HepG2 (cell line): ENCODE data around the gene OPALIN. TPM values are rescaled to one million over a fixed set of nuclear protein-coding genes. Genes with fewer than 3 reads are reported as not detected.

Experiments used
- ATAC-seq: fragments of 200-7000 bp; cut with Tn5 transposase; 3 replicates; pipeline ENCODE4 v1.9.1; 2020; ENCODE audit warnings: mild to moderate bottlenecking, moderate library complexity
- BruUV-seq: library from RNA; stranded (reverse); fragments of 400-500 nt; replicated peaks from 2 replicates; lab custom pipeline; 2021; lab: Mats Ljungman, UMichigan
- CTCF ChIA-PET: fragments of 300-600 bp; formaldehyde crosslinking; extraction: SDS; loops from one replicate; lab custom pipeline; 2021; ENCODE audit warnings: low total read pairs, inconsistent platforms, low intra/inter-chr PET ratio; lab: Yijun Ruan, JAX
- POLR2A ChIA-PET: fragments of 350-600 bp; sonication (Branson Sonifier 250); formaldehyde crosslinking; loops from one replicate; lab custom pipeline; 2020; ENCODE audit warnings: antibody characterized with exemption, inconsistent platforms; lab: Yijun Ruan, JAX
- DNase-seq: peaks from one replicate; pipeline ENCODE4 v3.0.0-alpha.2; 2015; ENCODE audit warnings: low spot score
- FAIRE-seq: peaks from 3 replicates; lab custom pipeline; 2011; peaks lifted over from hg19 to GRCh38; lab: Jason Lieb, UNC
- H2AFZ ChIP-seq: one replicate; pipeline ENCODE4 v1.6.1; 2011; ENCODE audit warnings: low read length, inconsistent platforms
- H3K27ac ChIP-seq: fragments of 300-600 bp; 3 replicates; pipeline ENCODE4 v1.8.0; 2011; ENCODE audit warnings: mixed run types, mild to moderate bottlenecking, mixed read lengths, low read length, inconsistent platforms; ENCODE audit not compliant: insufficient read depth; ENCODE audit errors: extremely low read length
- H3K27me3 ChIP-seq, 2 experiments: fragments of 200-600 bp in 1 of 2; 2 replicates in 1 of 2; 3 replicates in 1 of 2; pipeline versions ENCODE4 v1.6.0 to v1.8.0; 2011; ENCODE audit warnings: low read length in 2 of 2, mild to moderate bottlenecking in 2 of 2, moderate library complexity in 2 of 2, inconsistent platforms in 1 of 2; ENCODE audit not compliant: insufficient read depth in 2 of 2, control insufficient read depth in 1 of 2
- H3K36me3 ChIP-seq, 2 experiments: fragments of 200-600 bp in 1 of 2; replicated peaks in 1 of 2; 2 replicates in 1 of 2; 3 replicates in 1 of 2; pipeline versions ENCODE4 v1.5.1 to v1.8.0; 2011; ENCODE audit warnings: low read length in 2 of 2, inconsistent platforms in 1 of 2; ENCODE audit not compliant: insufficient read depth in 2 of 2, control insufficient read depth in 1 of 2
- H3K4me1 ChIP-seq: 2 replicates; pipeline ENCODE4 v1.5.1; 2012; ENCODE audit warnings: low read length, inconsistent platforms; ENCODE audit not compliant: insufficient read depth
- H3K4me2 ChIP-seq: 2 replicates; pipeline ENCODE4 v1.6.0; 2011; ENCODE audit warnings: low read depth, low read length, inconsistent platforms
- H3K4me3 ChIP-seq, 3 experiments: fragments of 200-600 bp in 1 of 3; sonication (generic), shearing (Covaris generic) in 1 of 3; replicated peaks in 1 of 3; 2 replicates each; pipeline ENCODE4 v1.5.1; 2011 to 2016; ENCODE audit warnings: low read length in 3 of 3, inconsistent platforms in 2 of 3, low read depth in 2 of 3, mild to moderate bottlenecking in 2 of 3, control low read depth in 1 of 3, mixed read lengths in 1 of 3; ENCODE audit not compliant: insufficient read depth in 1 of 3
- H3K79me2 ChIP-seq: one replicate; pipeline ENCODE4 v1.6.1; 2011; ENCODE audit warnings: low read length, inconsistent platforms; ENCODE audit not compliant: insufficient read depth
- H3K9ac ChIP-seq: 2 replicates; pipeline ENCODE4 v1.6.0; 2011; ENCODE audit warnings: mild to moderate bottlenecking, low read depth, low read length, inconsistent platforms; ENCODE audit not compliant: insufficient read depth
- H3K9me3 ChIP-seq: 2 replicates; pipeline ENCODE4 v1.5.1; 2012; ENCODE audit warnings: mild to moderate bottlenecking, low read length
- H4K20me1 ChIP-seq: 2 replicates; pipeline ENCODE4 v1.6.0; 2011; ENCODE audit warnings: inconsistent platforms, mild to moderate bottlenecking, low read length, moderate library complexity; ENCODE audit not compliant: insufficient read depth
- AGO1 ChIP-seq: fragments of 200-400 bp; formaldehyde crosslinking; IDR thresholded peaks from 2 replicates; pipeline ENCODE4 v1.6.1; 2017; ENCODE audit warnings: mild to moderate bottlenecking, low read depth, low read length, moderate library complexity; ENCODE audit not compliant: poor library complexity, severe bottlenecking
- ISL2 ChIP-seq: sonication (generic); formaldehyde crosslinking; IDR thresholded peaks from 2 replicates; pipeline ENCODE4 v1.5.0; 2020; ENCODE audit warnings: missing genetic modification reagents
- MAZ ChIP-seq, 2 experiments: sonication (generic) in 1 of 2; formaldehyde crosslinking in 1 of 2; IDR thresholded peaks; 2 replicates each; pipeline versions ENCODE4 v1.5.0 to v1.6.1; 2012 to 2020; ENCODE audit warnings: low read depth in 2 of 2, mild to moderate bottlenecking in 2 of 2, borderline replicate concordance in 1 of 2, improper control_type of control experiment in 1 of 2, low read length in 1 of 2, missing genetic modification reagents in 1 of 2, moderate library complexity in 1 of 2
- MLLT10 ChIP-seq: sonication (generic); formaldehyde crosslinking; IDR thresholded peaks from 2 replicates; pipeline ENCODE4 v1.4.0; 2020; ENCODE audit warnings: missing genetic modification reagents
- NAIF1 ChIP-seq: sonication (generic); formaldehyde crosslinking; IDR thresholded peaks from 2 replicates; pipeline ENCODE4 v1.5.0; 2020; ENCODE audit warnings: mild to moderate bottlenecking, missing genetic modification reagents, borderline replicate concordance
- ZNF570 ChIP-seq: sonication (generic); formaldehyde crosslinking; IDR thresholded peaks from 2 replicates; pipeline ENCODE4 v1.4.0; 2020; ENCODE audit warnings: mild to moderate bottlenecking, missing genetic modification reagents, borderline replicate concordance
- WGBS: methylation state at CpG from one replicate; pipeline ENCODE4 v1.1.6; 2017; ENCODE audit warnings: low lambda C conversion rate; 5-methylcytosine and 5-hydroxymethylcytosine counted together
- in situ Hi-C: cut with HindIII; loops from 2 replicates; pipeline ENCODE4 v1.10.0; 2017; ENCODE audit warnings: low pct_unique_long_range_greater_than_20kb; ENCODE audit not compliant: extremely low pct_ligation_motif_present
- intact Hi-C: fragments of 100-400 bp; cut with micrococcal nuclease; formaldehyde crosslinking; loops from one replicate; pipeline ENCODE4 v1.10.0; 2022; ENCODE audit not compliant: unreplicated experiment
- polyA plus RNA-seq, 8 experiments: library from polyadenylated mRNA; depleted of rRNA in 3 of 8; stranded (reverse) in 7 of 8; unstranded in 1 of 8; fragments of >200 nt; fragmentation: Illumina TruSeq in 4 of 8; extraction: Trizol in 4 of 8; gene quantifications; 2 replicates each; pipeline versions ENCODE4 v1.2.1 to v1.2.3, GENCODE V29; 2011 to 2016; ENCODE audit warnings: low read depth in 4 of 8, missing spikeins in 1 of 8, mixed read lengths in 1 of 8; ENCODE audit not compliant: insufficient read depth in 1 of 8
- total RNA-seq, 5 experiments: library from RNA; depleted of rRNA; stranded (reverse); fragments of >200 nt; fragmentation: Illumina TruSeq; extraction: Trizol; gene quantifications; 2 replicates each; pipeline ENCODE4 v1.2.3, GENCODE V29; 2016; ENCODE audit warnings: low read depth in 1 of 5
- TF ChIP-seq, protein P1 (sequence below): IDR thresholded peaks from 2 replicates; pipeline ENCODE4 v1.6.1; 2016
- TF ChIP-seq, protein P2 (sequence below): sonication (generic); formaldehyde crosslinking; IDR thresholded peaks from 2 replicates; pipeline ENCODE4 v1.5.0; 2020; ENCODE audit warnings: mild to moderate bottlenecking, missing genetic modification reagents
- TF ChIP-seq, protein P3 (sequence below): sonication (generic); formaldehyde crosslinking; IDR thresholded peaks from 2 replicates; pipeline ENCODE4 v1.8.1; 2023; ENCODE audit warnings: missing genetic modification reagents, inconsistent platforms, borderline replicate concordance
- TF ChIP-seq, protein P4 (sequence below): sonication (generic); formaldehyde crosslinking; IDR thresholded peaks from 2 replicates; pipeline ENCODE4 v1.5.1; 2020; ENCODE audit warnings: mild to moderate bottlenecking, missing genetic modification reagents, moderate library complexity

Gene OPALIN
- total and polyA plus RNA-seq, 2 of the 13 experiments (the other 11 are each of a cell fraction or from before 2014, with no cell fraction given) = not detected

DNA sequence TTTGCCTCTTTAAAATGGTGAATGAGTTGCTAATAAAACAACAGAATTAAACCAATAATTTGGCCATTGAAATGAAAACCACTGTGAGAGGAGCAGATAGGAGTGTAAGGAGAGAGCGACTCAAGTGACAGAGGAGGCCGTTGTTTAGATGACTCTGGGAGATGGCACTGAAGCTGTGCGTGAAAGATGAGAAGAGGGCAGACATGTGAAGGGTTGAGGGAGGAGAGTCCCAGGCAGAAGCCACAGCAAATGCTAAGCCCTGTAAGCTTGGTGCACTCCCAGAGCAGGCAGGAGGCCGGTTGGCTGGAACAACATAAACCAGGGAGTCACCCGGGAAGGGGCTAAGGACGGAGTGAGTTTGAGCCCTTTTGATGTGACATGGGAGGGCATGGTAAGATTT lies 814 bp upstream of the OPALIN start:
- in situ Hi-C loops = no loop called here
- CTCF ChIA-PET = no interaction called here

DNA sequence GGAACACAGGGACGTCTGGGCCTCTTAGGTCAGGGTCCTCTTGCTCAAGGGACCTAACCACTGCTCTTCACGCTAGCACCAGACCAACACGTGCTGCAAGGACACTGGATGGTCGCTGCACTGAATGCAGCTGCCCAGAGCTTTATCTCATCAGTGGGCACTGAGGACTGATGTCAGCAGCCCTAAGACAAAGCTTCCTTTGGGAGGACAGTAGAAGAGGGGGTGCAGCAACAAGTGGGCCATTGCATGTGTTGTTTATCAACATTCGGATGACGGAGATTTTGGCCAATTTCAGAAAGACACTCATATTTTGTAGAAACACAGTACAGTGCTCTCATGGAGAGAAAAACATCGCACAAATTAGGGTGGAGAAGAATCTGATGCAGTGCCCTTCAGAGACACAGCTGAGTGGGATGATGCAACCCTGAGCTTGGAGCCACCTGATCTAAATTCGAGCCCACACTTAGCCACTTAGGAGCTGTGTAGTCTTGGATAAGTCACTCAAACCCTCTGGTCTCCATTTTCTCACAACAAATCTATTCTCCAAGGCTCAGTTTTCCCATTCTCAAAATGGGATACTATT lies 1.7 kb downstream of the OPALIN start:
- H3K36me3 ChIP-seq = no peaks in the 10 kb centered on the region
- no peak overlapping the region for H3K4me2 ChIP-seq
- H3K4me1 ChIP-seq = no peaks in the 10 kb centered on the region
- no peaks in the 10 kb centered on the region for H4K20me1 ChIP-seq
- ChIA-PET POLR2A (no interaction called here), CTCF (no interaction called here)
- DNase-seq (no peak), ATAC-seq (no peak), FAIRE-seq (no peak)
- no peaks in the 10 kb centered on the region for H3K79me2 ChIP-seq
- H3K27me3 ChIP-seq = peaks cover 2 to 19% of the 10 kb centered on the region in 2 experiments; a peak in 3 of 5 replicates
- no peak overlapping the region for H3K9ac ChIP-seq
- in situ Hi-C loops = no loop called here
- H3K27ac ChIP-seq = no peak overlapping the region
- no peak overlapping the region for H3K4me3 ChIP-seq
- intact Hi-C loops = no loop called here
- WGBS = 19% methylated on average over 7 of the region's 8 CpGs
- no peaks in the 10 kb centered on the region for H3K9me3 ChIP-seq
- no peak overlapping the region for H2AFZ ChIP-seq
- BruUV-seq = no TSS peak
- TF ChIP-seq, protein P1, sequence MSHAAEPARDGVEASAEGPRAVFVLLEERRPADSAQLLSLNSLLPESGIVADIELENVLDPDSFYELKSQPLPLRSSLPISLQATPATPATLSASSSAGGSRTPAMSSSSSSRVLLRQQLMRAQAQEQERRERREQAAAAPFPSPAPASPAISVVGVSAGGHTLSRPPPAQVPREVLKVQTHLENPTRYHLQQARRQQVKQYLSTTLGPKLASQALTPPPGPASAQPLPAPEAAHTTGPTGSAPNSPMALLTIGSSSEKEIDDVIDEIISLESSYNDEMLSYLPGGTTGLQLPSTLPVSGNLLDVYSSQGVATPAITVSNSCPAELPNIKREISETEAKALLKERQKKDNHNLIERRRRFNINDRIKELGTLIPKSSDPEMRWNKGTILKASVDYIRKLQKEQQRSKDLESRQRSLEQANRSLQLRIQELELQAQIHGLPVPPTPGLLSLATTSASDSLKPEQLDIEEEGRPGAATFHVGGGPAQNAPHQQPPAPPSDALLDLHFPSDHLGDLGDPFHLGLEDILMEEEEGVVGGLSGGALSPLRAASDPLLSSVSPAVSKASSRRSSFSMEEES = no peak
- TF ChIP-seq AGO1 = no peak
- TF ChIP-seq, protein P2, sequence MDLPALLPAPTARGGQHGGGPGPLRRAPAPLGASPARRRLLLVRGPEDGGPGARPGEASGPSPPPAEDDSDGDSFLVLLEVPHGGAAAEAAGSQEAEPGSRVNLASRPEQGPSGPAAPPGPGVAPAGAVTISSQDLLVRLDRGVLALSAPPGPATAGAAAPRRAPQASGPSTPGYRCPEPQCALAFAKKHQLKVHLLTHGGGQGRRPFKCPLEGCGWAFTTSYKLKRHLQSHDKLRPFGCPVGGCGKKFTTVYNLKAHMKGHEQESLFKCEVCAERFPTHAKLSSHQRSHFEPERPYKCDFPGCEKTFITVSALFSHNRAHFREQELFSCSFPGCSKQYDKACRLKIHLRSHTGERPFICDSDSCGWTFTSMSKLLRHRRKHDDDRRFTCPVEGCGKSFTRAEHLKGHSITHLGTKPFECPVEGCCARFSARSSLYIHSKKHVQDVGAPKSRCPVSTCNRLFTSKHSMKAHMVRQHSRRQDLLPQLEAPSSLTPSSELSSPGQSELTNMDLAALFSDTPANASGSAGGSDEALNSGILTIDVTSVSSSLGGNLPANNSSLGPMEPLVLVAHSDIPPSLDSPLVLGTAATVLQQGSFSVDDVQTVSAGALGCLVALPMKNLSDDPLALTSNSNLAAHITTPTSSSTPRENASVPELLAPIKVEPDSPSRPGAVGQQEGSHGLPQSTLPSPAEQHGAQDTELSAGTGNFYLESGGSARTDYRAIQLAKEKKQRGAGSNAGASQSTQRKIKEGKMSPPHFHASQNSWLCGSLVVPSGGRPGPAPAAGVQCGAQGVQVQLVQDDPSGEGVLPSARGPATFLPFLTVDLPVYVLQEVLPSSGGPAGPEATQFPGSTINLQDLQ (CRISPR knock-in tag) = no peak
- TF ChIP-seq, protein P3, sequence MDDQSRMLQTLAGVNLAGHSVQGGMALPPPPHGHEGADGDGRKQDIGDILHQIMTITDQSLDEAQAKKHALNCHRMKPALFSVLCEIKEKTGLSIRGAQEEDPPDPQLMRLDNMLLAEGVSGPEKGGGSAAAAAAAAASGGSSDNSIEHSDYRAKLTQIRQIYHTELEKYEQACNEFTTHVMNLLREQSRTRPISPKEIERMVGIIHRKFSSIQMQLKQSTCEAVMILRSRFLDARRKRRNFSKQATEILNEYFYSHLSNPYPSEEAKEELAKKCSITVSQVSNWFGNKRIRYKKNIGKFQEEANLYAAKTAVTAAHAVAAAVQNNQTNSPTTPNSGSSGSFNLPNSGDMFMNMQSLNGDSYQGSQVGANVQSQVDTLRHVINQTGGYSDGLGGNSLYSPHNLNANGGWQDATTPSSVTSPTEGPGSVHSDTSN (CRISPR knock-in tag) = no peak
- TF ChIP-seq MAZ (IDR thresholded peaks at IDR 0.05; ENCODE audit: borderline replicate concordance, low read depth, low read length) = no peak
- TF ChIP-seq MAZ (CRISPR knock-in tag; IDR thresholded peaks at IDR 0.05; ENCODE audit: low read depth) = no peak
- TF ChIP-seq, protein P4, sequence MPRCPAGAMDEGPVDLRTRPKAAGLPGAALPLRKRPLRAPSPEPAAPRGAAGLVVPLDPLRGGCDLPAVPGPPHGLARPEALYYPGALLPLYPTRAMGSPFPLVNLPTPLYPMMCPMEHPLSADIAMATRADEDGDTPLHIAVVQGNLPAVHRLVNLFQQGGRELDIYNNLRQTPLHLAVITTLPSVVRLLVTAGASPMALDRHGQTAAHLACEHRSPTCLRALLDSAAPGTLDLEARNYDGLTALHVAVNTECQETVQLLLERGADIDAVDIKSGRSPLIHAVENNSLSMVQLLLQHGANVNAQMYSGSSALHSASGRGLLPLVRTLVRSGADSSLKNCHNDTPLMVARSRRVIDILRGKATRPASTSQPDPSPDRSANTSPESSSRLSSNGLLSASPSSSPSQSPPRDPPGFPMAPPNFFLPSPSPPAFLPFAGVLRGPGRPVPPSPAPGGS (CRISPR knock-in tag) = no peak
- TF ChIP-seq ZNF570 = no peak

More for the DNA sequence above, 814 bp upstream of the OPALIN start:
- intact Hi-C loops = no loop called here
- DNase-seq (no peak), ATAC-seq (no peak), FAIRE-seq (no peak)
- H3K79me2 ChIP-seq = no peaks in the 10 kb centered on the region
- H4K20me1 ChIP-seq = no peaks in the 10 kb centered on the region
- no peak overlapping the region for H2AFZ ChIP-seq
- WGBS = 54% methylated on average over 6 of the region's 6 CpGs
- no peaks in the 10 kb centered on the region for H3K36me3 ChIP-seq
- H3K9ac ChIP-seq = no peak overlapping the region
- H3K27ac ChIP-seq = no peak overlapping the region
- POLR2A ChIA-PET = no interaction called here
- peaks cover 2 to 24% of the 10 kb centered on the region in 2 experiments; a peak in 3 of 5 replicates for H3K27me3 ChIP-seq
- no peak overlapping the region for H3K4me3 ChIP-seq
- no peak for TF ChIP-seq MLLT10 (CRISPR knock-in tag)
- TF ChIP-seq ISL2 = no peak
- no peak for TF ChIP-seq NAIF1
- no TSS peak for BruUV-seq
- no peaks in the 10 kb centered on the region for H3K4me1 ChIP-seq
- H3K9me3 ChIP-seq = no peaks in the 10 kb centered on the region
- no peak overlapping the region for H3K4me2 ChIP-seq
